GM18867 (cell line): ENCODE data around the gene MYO16.
"Not testable (repeated sequence)": the region's sequence is repeated elsewhere in the genome, so short reads cannot be mapped to it uniquely, and the experiment has no call there.

Experiments
- ATAC-seq: cut with Tn5 transposase; IDR thresholded peaks from one replicate; pipeline ENCODE4 v1.9.1; 2021; ENCODE audit warnings: mild to moderate bottlenecking, moderate library complexity; ENCODE audit not compliant: unreplicated experiment

MYO16 gene

GRCh38 chr13:108734676-108735075 is 105.3 kb downstream of the MYO16 start:
- ATAC-seq = no peak

- no peak for ATAC-seq
Measured at GRCh38 chr13:108741930-108742329, 112.5 kb downstream of the MYO16 start.

GRCh38 chr13:108742701-108743451 is 113.5 kb downstream of the MYO16 start:
- no peak for ATAC-seq

- ATAC-seq = no peak
Measured at GRCh38 chr13:108743522-108743921, 114.1 kb downstream of the MYO16 start.

- no peak for ATAC-seq
Measured at GRCh38 chr13:108747843-108748242, 118.4 kb downstream of the MYO16 start.

- no peak for ATAC-seq
Measured at GRCh38 chr13:108752276-108752675, 122.9 kb downstream of the MYO16 start.

- ATAC-seq = no peak
Measured at GRCh38 chr13:108755083-108755482, 125.7 kb downstream of the MYO16 start.

GRCh38 chr13:108760129-108760528 is 130.7 kb downstream of the MYO16 start:
- ATAC-seq = no peak

GRCh38 chr13:108760541-108760940 is 131.1 kb downstream of the MYO16 start:
- no peak for ATAC-seq

- no peak for ATAC-seq
Measured at GRCh38 chr13:108768035-108768434, 138.6 kb downstream of the MYO16 start.

GRCh38 chr13:108769213-108770070 is 140.0 kb downstream of the MYO16 start:
- ATAC-seq = no peak

- ATAC-seq = no peak
Measured at GRCh38 chr13:108775597-108775996, 146.2 kb downstream of the MYO16 start.

GRCh38 chr13:108776650-108777049 is 147.2 kb downstream of the MYO16 start:
- ATAC-seq = no peak

GRCh38 chr13:108777421-108778420 is 148.3 kb downstream of the MYO16 start:
- ATAC-seq = no peak

GRCh38 chr13:108779308-108779707 is 149.9 kb downstream of the MYO16 start:
- no peak for ATAC-seq

- no peak for ATAC-seq
Measured at GRCh38 chr13:108780706-108781105, 151.3 kb downstream of the MYO16 start.

- no peak for ATAC-seq
Measured at GRCh38 chr13:108781312-108781711, 151.9 kb downstream of the MYO16 start.

- ATAC-seq = not testable (repeated sequence)
Measured at GRCh38 chr13:108782480-108782879, 153.1 kb downstream of the MYO16 start.

- ATAC-seq = no peak
Measured at GRCh38 chr13:108785844-108786243, 156.4 kb downstream of the MYO16 start.

- no peak for ATAC-seq
Measured at GRCh38 chr13:108786456-108787200, 157.2 kb downstream of the MYO16 start.
